Neuronal stem cell (in vitro differentiated cells): ENCODE data around the gene CCDC60. TPM values are rescaled to one million over a fixed set of nuclear protein-coding genes. Genes with fewer than 3 reads are reported as not detected.
A peak's percentile ranks its signal among the peaks of the same experiment; 100 is the strongest.

Experiments used
- DNase-seq: peaks from one replicate; pipeline ENCODE4 v3.0.0-alpha.2; 2013; ENCODE audit warnings: low spot score
- H2AFZ ChIP-seq: one replicate; pipeline ENCODE4 v1.6.1; 2013; ENCODE audit warnings: mild to moderate bottlenecking, low read length, inconsistent platforms
- H2AK5ac ChIP-seq: 2 replicates; pipeline ENCODE4 v1.6.1; 2013; ENCODE audit warnings: low read depth, mild to moderate bottlenecking, inconsistent platforms, low read length, moderate library complexity, mixed read lengths
- H2BK120ac ChIP-seq: 2 replicates; pipeline ENCODE4 v1.6.1; 2013; ENCODE audit warnings: low read depth, mild to moderate bottlenecking, inconsistent platforms, low read length, moderate library complexity, mixed read lengths
- H2BK12ac ChIP-seq: one replicate; pipeline ENCODE4 v1.6.1; 2013; ENCODE audit warnings: low read length, inconsistent platforms
- H2BK15ac ChIP-seq: 2 replicates; pipeline ENCODE4 v1.6.1; 2013; ENCODE audit warnings: mild to moderate bottlenecking, low read length, inconsistent platforms, mixed read lengths
- H2BK5ac ChIP-seq: one replicate; pipeline ENCODE4 v1.6.1; 2013; ENCODE audit warnings: inconsistent platforms, mild to moderate bottlenecking, low read length, moderate library complexity
- H3K14ac ChIP-seq: one replicate; pipeline ENCODE4 v1.6.1; 2013; ENCODE audit warnings: low read length, inconsistent platforms
- H3K18ac ChIP-seq: 2 replicates; pipeline ENCODE4 v1.6.1; 2013; ENCODE audit warnings: low read length, inconsistent platforms
- H3K23ac ChIP-seq: 2 replicates; pipeline ENCODE4 v1.6.1; 2013; ENCODE audit warnings: low read depth, mild to moderate bottlenecking, mixed read lengths, low read length, inconsistent platforms; ENCODE audit not compliant: poor library complexity
- H3K27ac ChIP-seq: replicated peaks from 3 replicates; pipeline ENCODE4 v1.5.1; 2013; ENCODE audit warnings: low read length, inconsistent platforms
- H3K27me3 ChIP-seq, 3 experiments: 2 replicates each; pipeline ENCODE4 v1.6.1; 2013; ENCODE audit warnings: low read length in 3 of 3, mild to moderate bottlenecking in 2 of 3, inconsistent platforms in 1 of 3, low read depth in 1 of 3, mixed read lengths in 1 of 3, moderate library complexity in 1 of 3; ENCODE audit not compliant: control insufficient read depth in 3 of 3, insufficient read depth in 3 of 3
- H3K36me3 ChIP-seq, 2 donors: replicated peaks in 1 of 2; 2 replicates each; pipeline ENCODE4 v1.6.1; 2013; ENCODE audit warnings: low read length in 2 of 2; ENCODE audit not compliant: control insufficient read depth in 2 of 2, insufficient read depth in 2 of 2
- H3K4ac ChIP-seq: 2 replicates; pipeline ENCODE4 v1.6.1; 2013; ENCODE audit warnings: inconsistent platforms, mild to moderate bottlenecking, low read length, moderate library complexity
- H3K4me1 ChIP-seq, 2 donors: 1 replicate in 1 of 2; 2 replicates in 1 of 2; pipeline ENCODE4 v1.6.1; 2013; ENCODE audit warnings: low read length in 2 of 2, low read depth in 1 of 2; ENCODE audit not compliant: control insufficient read depth in 2 of 2, insufficient read depth in 1 of 2
- H3K4me2 ChIP-seq: one replicate; pipeline ENCODE4 v1.6.1; 2013; ENCODE audit warnings: mild to moderate bottlenecking, low read length, inconsistent platforms; ENCODE audit not compliant: insufficient read depth, poor library complexity, severe bottlenecking
- H3K4me3 ChIP-seq, 2 donors: 2 replicates each; pipeline ENCODE4 v1.5.1; 2013; ENCODE audit warnings: low read length in 2 of 2, mild to moderate bottlenecking in 2 of 2, inconsistent platforms in 1 of 2, moderate library complexity in 1 of 2
- H3K79me1 ChIP-seq: one replicate; pipeline ENCODE4 v1.6.1; 2013; ENCODE audit warnings: low read depth, mild to moderate bottlenecking, inconsistent platforms, low read length, moderate library complexity
- H3K9ac ChIP-seq: one replicate; pipeline ENCODE4 v1.6.1; 2013; ENCODE audit warnings: mild to moderate bottlenecking, low read depth, low read length, inconsistent platforms; ENCODE audit not compliant: poor library complexity
- H3K9me3 ChIP-seq, 2 donors: replicated peaks in 1 of 2; 2 replicates each; pipeline versions ENCODE3 to v1.6.1; 2013; ENCODE audit warnings: low read length in 2 of 2, mild to moderate bottlenecking in 2 of 2, inconsistent platforms in 1 of 2, low read depth in 1 of 2, mixed read lengths in 1 of 2, moderate library complexity in 1 of 2; ENCODE audit not compliant: control insufficient read depth in 2 of 2, insufficient read depth in 1 of 2
- H4K8ac ChIP-seq: one replicate; pipeline ENCODE4 v1.6.1; 2013; ENCODE audit warnings: low read depth, mild to moderate bottlenecking, inconsistent platforms, low read length, moderate library complexity
- H4K91ac ChIP-seq: one replicate; pipeline ENCODE4 v1.6.1; 2013; ENCODE audit warnings: low read length, low read depth, mild to moderate bottlenecking, inconsistent platforms; ENCODE audit not compliant: poor library complexity
- WGBS, 2 donors: extraction: QIAGEN DNeasy Blood & Tissue Kit; methylation state at CpG; one replicate each; pipeline ENCODE4 v1.1.7; 2013; ENCODE audit warnings: missing lambda C conversion rate in 2 of 2, mixed read lengths in 1 of 2; ENCODE audit not compliant: insufficient read length in 2 of 2, insufficient replicate concordance in 1 of 2; ENCODE audit errors: extremely low coverage in 2 of 2; 5-methylcytosine and 5-hydroxymethylcytosine counted together
- polyA plus RNA-seq, 2 experiments: library from polyadenylated mRNA; stranded (reverse); fragments of 200-250 nt; gene quantifications; one replicate each; pipeline ENCODE4 v1.2.3, GENCODE V29; 2013

The CCDC60 gene
- polyA plus RNA-seq (2013, experiment 1 of 2), result 1.0 TPM
- polyA plus RNA-seq (2013, experiment 2 of 2), result 0.90 TPM

- H3K14ac ChIP-seq, result no peak within 1 kb of the TSS
- H3K9me3 ChIP-seq, result no peaks in the 10 kb centered on the region
- peaks cover 4 to 14% of the 10 kb centered on the region in 2 donors for H3K4me1 ChIP-seq
- no peak within 1 kb of the TSS for H2AK5ac ChIP-seq
- no peaks in the 10 kb centered on the region for H3K79me1 ChIP-seq
- H2BK5ac ChIP-seq, result no peak within 1 kb of the TSS
- no peak within 1 kb of the TSS for H3K4me2 ChIP-seq
- no peak within 1 kb of the TSS for H3K23ac ChIP-seq
- no peaks in the 10 kb centered on the region for H3K36me3 ChIP-seq
- no CpG with 5 or more reads among the region's 26 CpGs for WGBS, 2 donors
- no peak within 1 kb of the TSS for H4K91ac ChIP-seq
- peak within 1 kb of the TSS; percentile 29 for H2AFZ ChIP-seq
- H3K4me3 ChIP-seq, result no peak within 1 kb of the TSS
- no peak within 1 kb of the TSS for H2BK12ac ChIP-seq
- peak; percentile 81 for DNase-seq
- H3K9ac ChIP-seq, result no peak within 1 kb of the TSS
- no peaks in the 10 kb centered on the region for H3K27me3 ChIP-seq
- H2BK120ac ChIP-seq, result no peak within 1 kb of the TSS
- H2BK15ac ChIP-seq, result no peak within 1 kb of the TSS
- H3K18ac ChIP-seq, result no peak within 1 kb of the TSS
- H3K27ac ChIP-seq, result no peak within 1 kb of the TSS
- H4K8ac ChIP-seq, result no peak within 1 kb of the TSS
- no peak within 1 kb of the TSS for H3K4ac ChIP-seq
Observed at GRCh38 chr12:119334430-119335170, at the start of gene CCDC60. TSS of gene CCDC60 (plus strand) at chr12:119334729. CDS start at chr12:119335177, 448 bp downstream.

GRCh38 chr12:119288576-119288975, 46.0 kb upstream of the CCDC60 start:
- H3K4me2 ChIP-seq, result no peak overlapping the region
- H3K23ac ChIP-seq, result no peak overlapping the region
- H3K79me1 ChIP-seq, result no peaks in the 10 kb centered on the region
- no peak overlapping the region for H2AFZ ChIP-seq
- no peak overlapping the region for H2BK15ac ChIP-seq
- H2BK12ac ChIP-seq, result no peak overlapping the region
- H2AK5ac ChIP-seq, result no peak overlapping the region
- H3K4ac ChIP-seq, result no peak overlapping the region
- H3K27ac ChIP-seq, result no peak overlapping the region
- peak overlapping the region; percentile 66 for H3K18ac ChIP-seq
- no peak for DNase-seq
- no peak overlapping the region for H3K14ac ChIP-seq
- no peaks in the 10 kb centered on the region for H3K27me3 ChIP-seq
- H4K91ac ChIP-seq, result no peak overlapping the region
- no peaks in the 10 kb centered on the region for H3K9me3 ChIP-seq
- WGBS, 2 donors, result no CpG with 5 or more reads among the region's 11 CpGs
- H3K9ac ChIP-seq, result no peak overlapping the region
- peaks cover 0 to 23% of the 10 kb centered on the region in 2 donors for H3K4me1 ChIP-seq
- H4K8ac ChIP-seq, result no peak overlapping the region
- H2BK120ac ChIP-seq, result no peak overlapping the region
- H2BK5ac ChIP-seq, result no peak overlapping the region
- no peak overlapping the region for H3K4me3 ChIP-seq
- H3K36me3 ChIP-seq, result no peaks in the 10 kb centered on the region

GRCh38 chr12:119292893-119293630, 41.5 kb upstream of the CCDC60 start:
- Histone ChIP-seq H2BK120ac (no peak overlapping the region), H2AK5ac (no peak overlapping the region), H3K79me1 (no peaks in the 10 kb centered on the region), H3K27me3 (no peaks in the 10 kb centered on the region), H3K27ac (no peak overlapping the region), H2BK15ac (no peak overlapping the region), H3K4me2 (no peak overlapping the region), H3K4me3 (no peak overlapping the region), H4K91ac (no peak overlapping the region), H2BK5ac (no peak overlapping the region), H3K36me3 (no peaks in the 10 kb centered on the region), H3K18ac (peak overlapping the region; percentile 28), H3K4me1 (peaks cover 0 to 18% of the 10 kb centered on the region in 2 donors), H3K9me3 (no peaks in the 10 kb centered on the region), H3K14ac (no peak overlapping the region), H3K23ac (no peak overlapping the region), H2AFZ (no peak overlapping the region), H3K4ac (no peak overlapping the region), H2BK12ac (no peak overlapping the region), H3K9ac (no peak overlapping the region), H4K8ac (no peak overlapping the region)
- DNase-seq, result no peak
- no CpG with 5 or more reads among the region's 6 CpGs for WGBS, 2 donors

GRCh38 chr12:119294211-119294610, 40.3 kb upstream of the CCDC60 start:
- Histone ChIP-seq H3K4me3 (no peak overlapping the region), H2BK120ac (no peak overlapping the region), H2AFZ (no peak overlapping the region), H2AK5ac (no peak overlapping the region), H3K4ac (no peak overlapping the region), H3K9ac (no peak overlapping the region), H3K9me3 (no peaks in the 10 kb centered on the region), H3K14ac (no peak overlapping the region), H2BK5ac (no peak overlapping the region), H4K91ac (no peak overlapping the region), H3K36me3 (no peaks in the 10 kb centered on the region), H3K23ac (no peak overlapping the region), H4K8ac (no peak overlapping the region), H3K4me1 (peaks cover 0 to 10% of the 10 kb centered on the region in 2 donors), H3K79me1 (no peaks in the 10 kb centered on the region), H2BK12ac (no peak overlapping the region), H3K4me2 (no peak overlapping the region), H3K18ac (no peak overlapping the region), H3K27ac (no peak overlapping the region), H2BK15ac (no peak overlapping the region), H3K27me3 (no peaks in the 10 kb centered on the region)
- WGBS, 2 donors, result no CpG with 5 or more reads among the region's 5 CpGs
- no peak for DNase-seq
